Upper lobe of right lung (tissue), 1 donor: Measurements from ENCODE around the gene A3GALT2. TPM values are rescaled to one million over a fixed set of nuclear protein-coding genes. Genes with fewer than 3 reads are reported as not detected.
A peak's percentile ranks its signal among the peaks of the same experiment; 100 is the strongest.

ENCODE experiments used
- ATAC-seq: fragments of 200-7000 bp; cut with Tn5 transposase; one replicate; pipeline ENCODE4 v1.9.1; 2020; ENCODE audit warnings: mild to moderate bottlenecking, moderate library complexity
- DNase-seq: peaks from one replicate; pipeline ENCODE4 v3.0.0-alpha.2; 2020
- H3K27ac ChIP-seq: fragments of 200-600 bp; one replicate; pipeline ENCODE4 v1.8.0; 2022
- H3K27me3 ChIP-seq: fragments of 200-600 bp; one replicate; pipeline ENCODE4 v1.8.0; 2022; ENCODE audit warnings: mild to moderate bottlenecking
- H3K36me3 ChIP-seq: fragments of 200-600 bp; one replicate; pipeline ENCODE4 v1.8.0; 2022
- H3K4me1 ChIP-seq: fragments of 200-600 bp; one replicate; pipeline ENCODE4 v1.8.0; 2022
- H3K4me3 ChIP-seq: fragments of 200-600 bp; one replicate; pipeline ENCODE4 v1.8.0; 2022; ENCODE audit warnings: mild to moderate bottlenecking
- H3K9me3 ChIP-seq: fragments of 200-600 bp; one replicate; pipeline ENCODE4 v1.8.0; 2022
- CTCF ChIP-seq: fragments of 200-600 bp; IDR thresholded peaks from one replicate; pipeline ENCODE4 v1.8.0; 2022; ENCODE audit warnings: antibody characterized with exemption
- intact Hi-C: fragments of 100-400 bp; cut with DNase I; formaldehyde crosslinking; loops from one replicate; pipeline ENCODE4 v1.11.0; 2022
- total RNA-seq: library from RNA; stranded (reverse); fragmentation: NEBNext Ultra II Directional; extraction: Animal tissue kit (Norgen Biotek cat#: 25700); gene quantifications from one replicate; pipeline ENCODE4 v1.2.1, GENCODE V29; 2021
- donor health status: DM: no; HTN: yes; CAD: no; lungs with severe emphysema.

The A3GALT2 gene
- total RNA-seq, 1 donor from 2014 or later, result not detected

DNA sequence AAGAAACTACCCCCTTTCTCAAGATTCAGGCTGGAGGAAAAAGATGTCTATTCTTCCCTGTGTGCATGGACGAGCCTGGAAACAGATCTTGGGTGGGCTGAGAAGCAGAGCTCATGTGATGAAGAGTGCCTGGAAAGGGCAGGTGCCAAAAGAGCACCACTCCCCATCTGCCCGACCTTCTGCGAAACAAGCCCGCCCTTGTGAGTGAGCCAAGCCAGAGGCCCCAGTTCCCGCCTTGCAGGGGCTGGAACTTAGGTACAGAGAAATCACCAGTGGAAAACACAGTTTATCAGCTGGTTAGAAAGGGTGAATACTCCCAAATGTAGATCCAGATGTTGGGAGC, 26.7 kb upstream of the A3GALT2 start:
- intact Hi-C loops, result no loop called here
- no peaks in the 10 kb centered on the region for H3K27me3 ChIP-seq
- H3K4me1 ChIP-seq, result peaks cover 66% of the 10 kb centered on the region
- H3K36me3 ChIP-seq, result peaks cover 4% of the 10 kb centered on the region
- peak overlapping the region; percentile 96 for H3K27ac ChIP-seq
- ATAC-seq (no peak), DNase-seq (no peak)
- TF ChIP-seq CTCF, result no peak
- no peaks in the 10 kb centered on the region for H3K9me3 ChIP-seq
- H3K4me3 ChIP-seq, result peak overlapping the region; percentile 78

DNA sequence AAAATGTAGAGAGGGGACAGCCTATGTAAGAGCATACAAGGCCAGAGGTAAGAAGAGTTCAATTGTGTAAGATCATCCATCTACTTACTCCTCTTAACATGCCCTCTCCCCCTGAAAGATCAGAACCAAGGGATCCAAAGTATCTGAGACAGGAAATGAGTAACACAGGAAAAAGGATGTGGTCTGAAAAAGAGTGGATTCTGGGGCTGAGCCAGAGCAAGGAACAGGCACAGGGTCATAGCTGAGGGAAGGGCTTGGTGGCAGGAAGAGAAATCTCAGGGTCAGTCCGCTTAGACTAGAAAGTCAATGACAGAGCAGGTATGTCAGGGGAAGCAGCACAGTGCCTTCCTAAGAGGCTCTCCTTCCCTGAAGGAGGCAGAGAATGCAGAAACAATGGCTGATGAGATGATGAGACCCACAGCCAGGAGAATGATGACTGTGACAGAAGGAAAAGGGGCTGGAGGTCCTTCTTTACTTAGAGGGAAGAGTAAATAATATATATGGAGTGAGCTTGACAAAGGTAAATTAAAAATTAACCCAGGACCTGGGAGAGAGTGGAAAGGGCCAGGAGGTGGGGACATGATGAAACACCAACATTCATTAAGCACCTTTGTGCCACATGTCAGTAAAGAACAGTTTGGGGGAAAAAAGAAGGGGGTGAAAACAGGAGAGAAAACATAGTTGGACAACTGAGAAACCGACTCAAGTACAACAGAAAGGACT, 26.2 kb upstream of the A3GALT2 start:
- DNase-seq (no peak), ATAC-seq (peak; percentile 44)
- peaks cover 71% of the 10 kb centered on the region for H3K4me1 ChIP-seq
- no peaks in the 10 kb centered on the region for H3K9me3 ChIP-seq
- TF ChIP-seq CTCF, result no peak
- peak overlapping the region; percentile 96 for H3K27ac ChIP-seq
- no peaks in the 10 kb centered on the region for H3K27me3 ChIP-seq
- H3K4me3 ChIP-seq, result peak overlapping the region; percentile 78
- intact Hi-C loops, result no loop called here
- H3K36me3 ChIP-seq, result peaks cover 4% of the 10 kb centered on the region

GRCh38 chr1:33346533-33346926, 25.6 kb upstream of the A3GALT2 start:
- intact Hi-C loops, result no loop called here
- Histone ChIP-seq H3K4me1 (peaks cover 77% of the 10 kb centered on the region), H3K27me3 (no peaks in the 10 kb centered on the region), H3K4me3 (peak overlapping the region; percentile 78), H3K27ac (peak overlapping the region; percentile 96), H3K9me3 (no peaks in the 10 kb centered on the region), H3K36me3 (peaks cover 8% of the 10 kb centered on the region)
- no peak for TF ChIP-seq CTCF
- ATAC-seq, result no peak
- no peak for DNase-seq

- Histone ChIP-seq H3K9me3 (no peaks in the 10 kb centered on the region), H3K36me3 (peaks cover 11% of the 10 kb centered on the region), H3K4me3 (no peak overlapping the region), H3K27ac (peak overlapping the region; percentile 28), H3K4me1 (peaks cover 85% of the 10 kb centered on the region), H3K27me3 (no peaks in the 10 kb centered on the region)
- intact Hi-C loops, result no loop called here
- no peak for TF ChIP-seq CTCF
- DNase-seq (no peak), ATAC-seq (no peak)
Observed at GRCh38 chr1:33344896-33345560, 24.1 kb upstream of the A3GALT2 start.

GRCh38 chr1:33343539-33343938, 22.6 kb upstream of the A3GALT2 start:
- no peak for DNase-seq
- Histone ChIP-seq H3K27ac (peak overlapping the region; percentile 40), H3K9me3 (no peaks in the 10 kb centered on the region), H3K4me3 (no peak overlapping the region), H3K36me3 (peaks cover 11% of the 10 kb centered on the region), H3K27me3 (no peaks in the 10 kb centered on the region), H3K4me1 (peaks cover 100% of the 10 kb centered on the region)
- ATAC-seq, result peak; percentile 1
- TF ChIP-seq CTCF, result no peak
- intact Hi-C loops, result no loop called here
